Muscle of arm (tissue), 12 donors: Measurements from ENCODE around the gene RND3. TPM values are rescaled to one million over a fixed set of nuclear protein-coding genes. Genes with fewer than 3 reads are reported as not detected.

Source experiments
- DNase-seq: peaks from one replicate; pipeline ENCODE4 v3.0.0-alpha.2; 2013
- polyA plus RNA-seq, 12 donors: library from polyadenylated mRNA; unstranded; fragments of 120-200 nt; gene quantifications; one replicate each; pipeline ENCODE4 v1.2.1, GENCODE V29; 2013; ENCODE audit not compliant: insufficient read length in 12 of 12

RND3 gene
- polyA plus RNA-seq, 12 donors, result 37.5 to 139 (median 62.1) TPM; not detected in 1

- no peak for DNase-seq
These were observed 36.7 kb downstream of the RND3 start for GRCh38 chr2:150450765-150451164.

GRCh38 chr2:150449856-150450255, 37.6 kb downstream of the RND3 start:
- no peak for DNase-seq

- DNase-seq, result no peak
These were observed 42.1 kb downstream of the RND3 start for GRCh38 chr2:150445398-150445797.

GRCh38 chr2:150442484-150442883, 45.0 kb downstream of the RND3 start:
- DNase-seq, result no peak

- DNase-seq, result peak; percentile 66
These were observed 45.7 kb downstream of the RND3 start for GRCh38 chr2:150441784-150442183.

- DNase-seq, result no peak
These were observed 46.2 kb downstream of the RND3 start for GRCh38 chr2:150441226-150441625.

GRCh38 chr2:150438654-150439053, 48.8 kb downstream of the RND3 start:
- DNase-seq, result no peak

- no peak for DNase-seq
These were observed 49.4 kb downstream of the RND3 start for GRCh38 chr2:150438041-150438440.

- DNase-seq, result no peak
These were observed 55.2 kb downstream of the RND3 start for GRCh38 chr2:150432312-150432625.

GRCh38 chr2:150431561-150432311, 55.7 kb downstream of the RND3 start:
- DNase-seq, result no peak

- DNase-seq, result peak; percentile 31
These were observed 58.0 kb downstream of the RND3 start for GRCh38 chr2:150429384-150429961.

- DNase-seq, result no peak
These were observed 58.8 kb downstream of the RND3 start for GRCh38 chr2:150428641-150429040.

- DNase-seq, result no peak
These were observed 60.2 kb downstream of the RND3 start for GRCh38 chr2:150427298-150427697.

GRCh38 chr2:150426724-150427123, 60.7 kb downstream of the RND3 start:
- DNase-seq, result no peak

- DNase-seq, result no peak
These were observed 61.2 kb downstream of the RND3 start for GRCh38 chr2:150426315-150426714.

- no peak for DNase-seq
These were observed 62.1 kb downstream of the RND3 start for GRCh38 chr2:150425121-150425955.

GRCh38 chr2:150424406-150424805, 63.1 kb downstream of the RND3 start:
- no peak for DNase-seq

- DNase-seq, result no peak
These were observed 66.3 kb downstream of the RND3 start for GRCh38 chr2:150421126-150421651.

GRCh38 chr2:150418916-150419315, 68.6 kb downstream of the RND3 start:
- DNase-seq, result no peak
